HG03103 (cell line): Measurements from ENCODE around the gene IL7R.
"Not testable (repeated sequence)": the region's sequence is repeated elsewhere in the genome, so short reads cannot be mapped to it uniquely, and the experiment has no call there.

ENCODE experiments used
- ATAC-seq: cut with Tn5 transposase; IDR thresholded peaks from one replicate; pipeline ENCODE4 v1.9.1; 2021; ENCODE audit warnings: low read depth; ENCODE audit not compliant: unreplicated experiment

IL7R gene

DNA sequence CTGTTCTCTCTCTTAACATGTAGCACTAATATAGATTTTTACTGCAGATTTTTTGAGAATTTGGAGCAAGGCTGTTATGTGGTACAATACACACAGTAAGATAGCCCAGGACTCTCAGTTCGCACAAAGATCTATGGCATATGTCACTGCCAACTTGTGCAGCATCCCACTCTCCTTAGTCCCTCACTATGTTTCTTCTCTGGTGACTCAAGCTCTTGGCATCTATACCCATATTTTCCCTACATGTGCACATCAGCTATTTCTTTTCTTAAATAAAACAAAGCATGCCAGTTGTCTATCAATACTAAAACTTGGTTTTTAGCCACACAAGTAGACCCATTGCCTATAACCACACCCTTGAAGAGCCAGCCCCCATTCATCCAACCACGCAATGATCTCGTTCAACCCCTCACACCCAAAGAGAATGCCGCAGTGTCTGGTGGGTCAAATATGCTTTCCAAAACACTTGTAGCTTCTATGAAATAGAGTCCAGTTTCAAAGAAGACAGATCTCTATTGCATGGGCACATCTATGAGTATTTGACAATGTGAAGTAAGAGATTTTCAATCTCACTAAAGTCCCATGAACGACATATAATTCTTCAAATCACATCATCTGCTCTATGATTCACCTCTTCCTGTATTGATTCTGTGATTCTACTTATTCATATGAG is 18.2 kb upstream of the IL7R start:
- no peak for ATAC-seq

DNA sequence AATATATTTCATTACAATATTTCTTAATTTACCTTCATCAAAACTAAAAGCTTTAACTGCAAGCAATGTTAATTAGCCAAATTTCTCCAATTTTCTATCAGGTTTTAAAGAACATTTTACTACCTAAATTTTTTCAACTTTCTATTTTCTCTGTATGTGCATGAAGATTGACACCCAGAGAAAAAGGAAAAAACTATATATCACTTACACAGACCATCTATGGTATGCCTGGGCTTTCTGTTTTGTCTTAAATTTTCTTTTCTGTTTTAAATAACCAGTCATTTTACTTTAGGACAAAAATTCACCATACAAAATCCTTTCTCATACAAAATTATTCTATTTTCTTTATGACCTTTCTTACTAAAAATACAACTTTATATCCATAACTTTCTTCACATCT is 13.8 kb upstream of the IL7R start:
- ATAC-seq, result no peak

DNA sequence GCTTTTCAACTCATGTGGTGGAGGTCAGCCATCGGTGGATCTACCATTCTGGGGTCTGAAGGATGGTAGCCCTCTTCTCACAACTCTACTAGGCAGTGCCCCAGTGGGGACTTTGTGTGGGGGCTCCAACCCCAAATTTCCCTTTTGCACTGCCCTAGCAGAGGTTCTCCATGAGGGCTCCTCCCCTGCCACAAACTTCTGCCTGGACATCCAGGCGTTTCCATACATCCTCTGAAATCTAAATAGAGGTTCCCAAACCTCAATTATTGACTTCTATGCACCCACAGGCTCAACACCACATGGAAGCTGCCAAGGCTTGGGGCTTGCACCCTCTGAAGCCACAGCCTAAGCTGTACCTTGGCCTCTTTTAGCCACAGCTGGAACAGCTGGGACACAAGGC is 11.2 kb upstream of the IL7R start:
- not testable (repeated sequence) for ATAC-seq

DNA sequence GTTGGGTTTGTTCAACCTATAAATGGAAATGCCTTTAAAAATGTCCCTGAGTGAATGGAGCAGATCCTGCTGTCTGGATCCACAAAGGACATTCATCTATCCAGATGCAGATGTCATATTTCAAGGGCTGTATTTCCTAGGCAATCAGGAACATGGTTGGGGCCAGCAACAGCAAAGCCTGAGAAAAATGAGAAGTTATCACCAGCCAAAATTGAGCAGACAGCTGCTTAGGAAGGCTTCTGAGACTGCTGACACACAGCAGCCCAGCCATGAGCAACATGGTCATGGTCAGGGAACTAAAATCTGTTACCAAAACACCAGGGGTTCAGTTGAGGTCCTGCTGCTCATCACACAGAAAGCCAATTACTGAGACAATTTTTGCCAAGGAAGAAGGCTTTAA is 9.2 kb upstream of the IL7R start:
- ATAC-seq, result no peak

DNA sequence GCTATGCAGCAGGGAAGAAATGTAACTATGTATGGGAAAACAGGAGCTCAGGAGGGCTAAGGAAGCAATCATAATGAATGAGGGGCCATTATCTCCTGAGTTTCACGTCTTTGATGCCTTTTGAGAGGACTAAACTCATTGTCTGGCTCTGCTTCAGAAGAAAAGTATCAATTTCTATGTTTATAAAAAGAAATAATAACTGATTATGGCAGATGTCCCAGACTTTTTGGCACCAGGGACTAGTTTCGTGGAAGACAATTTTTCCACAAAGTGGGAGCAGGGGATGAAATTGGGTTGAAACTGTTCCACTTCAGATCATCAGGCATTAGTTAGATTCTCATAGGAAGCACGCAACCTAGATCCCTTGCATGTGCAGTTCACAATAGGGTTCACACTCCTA is 8.7 kb upstream of the IL7R start:
- ATAC-seq, result no peak

DNA sequence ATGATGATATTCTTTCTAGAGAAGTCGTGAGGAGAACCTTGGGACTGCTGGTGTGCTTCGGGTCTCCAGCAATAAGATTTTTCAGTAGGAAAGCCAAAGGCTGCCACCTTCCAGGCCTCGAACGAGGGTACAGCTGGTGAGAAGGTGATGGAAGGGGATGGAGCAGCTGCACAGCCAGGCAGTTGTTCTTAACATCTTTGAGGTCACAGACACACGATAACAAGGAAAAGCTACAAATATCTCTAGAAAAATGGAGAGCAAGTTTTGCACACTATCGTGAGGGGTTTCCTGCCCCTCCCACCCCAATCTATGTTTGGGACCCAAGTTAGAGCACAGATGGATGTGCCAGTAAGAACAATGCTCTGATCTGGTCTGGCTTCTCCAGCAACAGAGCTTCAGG is 6.8 kb upstream of the IL7R start:
- ATAC-seq, result no peak

DNA sequence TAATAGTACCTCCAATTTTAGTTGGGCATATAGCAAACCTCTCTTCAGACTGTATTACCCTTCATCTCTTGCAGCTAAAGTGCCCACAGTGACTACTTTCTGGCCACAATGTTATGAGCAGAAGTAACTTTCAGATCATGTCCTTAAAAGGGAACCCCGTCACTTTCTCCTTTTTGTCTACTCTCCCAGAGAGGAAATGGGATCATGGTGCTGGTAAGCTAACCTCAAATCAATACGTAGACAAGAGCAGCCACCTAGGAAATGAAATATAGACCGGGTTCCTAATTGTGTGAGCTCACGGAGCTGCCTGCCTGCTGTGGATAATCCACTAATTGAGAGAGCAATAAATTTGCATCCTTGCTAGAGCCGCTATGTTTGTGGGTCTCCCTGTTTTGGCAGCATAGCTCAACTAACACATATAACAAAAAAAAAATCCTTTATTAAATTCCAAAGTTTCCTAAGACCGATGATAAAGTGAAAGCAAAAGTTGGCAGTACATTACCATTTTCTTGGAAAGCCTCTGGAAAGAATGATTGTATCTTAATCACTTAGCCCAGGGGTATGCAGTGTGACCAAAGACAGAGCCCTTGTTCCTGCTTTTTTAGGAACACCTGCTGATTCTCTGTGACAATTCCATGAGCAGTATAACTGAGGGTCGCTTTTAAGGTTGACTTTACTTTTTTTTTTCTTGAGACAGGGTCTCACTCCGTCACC is 5.6 kb upstream of the IL7R start:
- no peak for ATAC-seq

DNA sequence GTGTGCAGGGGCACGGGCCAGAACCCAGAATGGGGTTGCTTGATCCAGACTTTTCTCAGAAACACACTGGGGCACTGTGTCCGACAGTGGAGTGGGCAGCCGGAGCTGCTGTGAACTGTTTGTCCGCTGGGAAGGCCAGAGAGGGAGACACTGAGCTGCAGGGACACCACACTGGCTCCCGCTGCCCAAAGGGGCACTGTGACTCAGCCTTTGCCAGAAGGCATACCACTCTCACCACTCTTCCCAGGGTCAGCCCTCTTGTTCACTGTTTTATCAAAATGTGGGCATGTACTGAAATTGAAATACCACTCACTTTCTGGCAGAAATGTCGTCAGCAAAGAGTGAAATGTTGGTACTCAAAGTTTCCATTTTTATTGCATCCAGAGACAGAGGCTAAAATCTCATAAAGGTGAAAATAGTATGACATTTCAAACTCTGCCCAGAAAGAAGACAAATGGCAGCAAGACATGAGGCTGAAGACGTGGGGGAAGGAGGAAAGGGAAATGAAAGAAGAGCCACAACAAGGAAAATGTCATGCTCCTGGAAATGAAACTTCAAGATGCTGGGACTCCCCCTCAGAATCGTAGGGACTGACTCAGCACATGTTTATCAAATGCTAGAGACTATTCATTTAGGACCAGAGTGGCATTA is 4.5 kb upstream of the IL7R start:
- no peak for ATAC-seq

DNA sequence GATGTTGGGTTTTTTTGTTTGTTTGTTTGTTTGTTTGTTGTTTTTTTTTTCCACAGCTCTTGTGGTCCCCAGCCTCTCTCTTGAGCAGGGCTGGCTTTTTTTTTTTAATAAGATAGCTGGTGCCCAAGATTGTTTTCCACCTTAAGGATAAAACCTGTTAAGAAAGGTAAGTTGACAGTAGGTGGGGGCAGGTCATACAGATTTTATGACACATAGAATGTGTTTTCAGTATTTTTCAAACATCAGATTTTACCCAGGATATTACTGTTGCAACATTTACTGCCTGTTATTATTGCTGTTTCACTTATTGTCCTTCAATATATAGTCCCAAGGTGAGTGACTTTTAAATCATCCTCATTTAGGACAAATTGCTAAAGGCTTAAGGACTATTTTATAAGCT is 3.9 kb upstream of the IL7R start:
- no peak for ATAC-seq

DNA sequence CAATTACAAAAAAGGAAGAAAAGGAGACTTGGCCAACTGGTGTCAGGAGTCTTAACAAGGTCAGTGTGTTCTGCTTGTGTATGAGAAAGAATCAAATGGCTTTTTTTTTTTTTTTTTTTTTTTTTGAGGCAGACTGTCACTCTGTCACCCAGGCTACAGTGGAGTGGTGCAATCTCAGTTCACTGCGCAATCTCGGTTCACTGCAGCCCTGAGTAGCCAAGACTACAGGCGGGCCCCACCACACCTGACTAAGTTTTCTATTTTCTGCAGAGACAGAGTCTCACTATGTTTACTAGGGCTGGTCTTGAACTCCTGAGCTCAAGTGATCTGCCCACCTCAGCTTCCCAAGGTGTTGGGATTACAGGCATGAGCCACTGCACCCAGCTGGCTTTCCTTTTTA is 3.1 kb upstream of the IL7R start:
- no peak for ATAC-seq

DNA sequence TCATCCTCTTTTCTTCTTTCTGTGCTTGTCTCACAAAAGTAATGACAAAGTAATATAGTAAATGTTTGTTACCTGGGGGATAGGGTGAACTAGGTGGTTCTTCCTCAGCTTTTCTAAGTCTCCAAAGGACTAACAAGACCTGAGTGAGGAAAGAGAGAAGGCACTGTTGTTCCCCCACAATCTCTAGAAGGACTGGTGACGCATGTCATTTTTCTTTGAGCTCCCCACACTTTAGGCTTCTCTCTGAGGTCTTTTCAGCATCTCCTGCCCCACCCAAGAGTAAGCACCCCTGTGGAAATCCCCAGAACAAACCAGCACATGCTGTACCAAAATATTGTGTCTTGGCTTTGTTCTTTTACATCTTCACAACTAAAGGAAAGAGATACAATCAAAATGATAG is 2.4 kb upstream of the IL7R start:
- ATAC-seq, result no peak

DNA sequence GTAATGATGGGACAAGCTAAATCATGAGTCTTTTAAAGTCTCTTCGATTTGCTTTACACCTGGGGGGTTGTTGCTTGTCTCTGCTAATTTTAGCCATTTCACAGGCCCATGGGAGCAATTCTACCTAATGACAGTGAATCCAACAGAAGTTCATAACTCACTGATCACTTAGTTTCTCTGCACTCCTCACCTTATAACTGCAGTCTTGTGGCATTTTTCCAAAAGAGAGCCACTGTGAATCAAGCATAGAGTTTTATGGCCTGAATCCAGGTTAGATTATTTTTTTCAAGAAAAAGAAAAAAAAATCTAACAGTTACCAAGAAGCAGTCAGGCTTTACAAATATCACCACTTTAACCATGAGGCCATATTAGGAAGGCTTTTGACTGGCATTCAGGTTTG is 1.5 kb upstream of the IL7R start:
- no peak for ATAC-seq

DNA sequence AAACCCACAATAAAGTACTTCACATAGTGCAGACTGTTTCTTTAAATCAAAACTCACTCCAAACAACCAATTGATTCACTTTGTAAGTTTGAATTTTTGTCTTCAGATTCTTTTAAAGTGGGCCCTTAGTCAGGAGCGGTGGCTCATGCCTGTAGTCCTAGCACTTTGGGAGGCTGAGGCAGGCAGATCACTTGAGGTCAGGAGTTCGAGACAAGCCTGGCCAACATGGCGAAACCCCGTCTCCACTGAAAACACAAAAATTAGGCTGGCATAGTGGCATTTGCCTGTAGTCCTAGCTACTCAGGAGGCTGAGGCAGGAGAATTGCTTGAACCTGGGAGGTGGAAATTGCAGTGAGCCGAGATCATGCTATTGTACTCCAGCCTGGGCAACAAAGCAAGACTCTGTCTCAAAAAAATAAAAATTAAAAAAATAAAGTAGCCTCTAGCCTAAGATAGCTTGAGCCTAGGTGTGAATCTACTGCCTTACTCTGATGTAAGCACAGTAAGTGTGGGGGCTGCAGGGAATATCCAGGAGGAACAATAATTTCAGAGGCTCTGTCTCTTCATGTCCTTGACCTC is 416 bp upstream of the IL7R start:
- not testable (repeated sequence) for ATAC-seq

DNA sequence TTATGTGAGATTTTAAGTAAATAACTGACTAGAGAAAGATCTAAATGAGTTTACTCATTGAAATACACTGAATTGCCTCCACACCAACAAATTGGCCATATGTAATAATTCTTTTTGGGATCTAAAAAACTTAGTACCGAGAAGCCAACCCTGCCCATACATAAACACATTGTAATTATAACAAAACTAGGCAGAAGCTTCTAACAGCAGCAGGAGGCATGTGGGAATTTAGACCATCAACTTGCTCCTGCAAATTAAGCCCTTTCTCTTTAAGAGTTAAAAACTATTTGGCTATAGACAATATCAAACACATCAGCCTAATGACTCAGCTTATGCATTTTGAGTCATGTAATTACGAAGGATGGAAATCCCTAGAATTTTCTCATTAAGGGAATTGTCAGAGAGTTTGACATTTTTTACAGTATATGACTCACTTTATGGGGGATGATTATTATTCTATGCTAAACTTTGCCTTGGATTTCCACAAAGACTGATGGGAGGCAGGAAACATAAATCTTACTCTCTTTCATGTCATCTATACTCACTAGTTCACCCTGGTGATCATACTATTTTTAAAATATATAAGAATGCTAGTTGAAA is 1.0 kb downstream of the IL7R start:
- no peak for ATAC-seq

DNA sequence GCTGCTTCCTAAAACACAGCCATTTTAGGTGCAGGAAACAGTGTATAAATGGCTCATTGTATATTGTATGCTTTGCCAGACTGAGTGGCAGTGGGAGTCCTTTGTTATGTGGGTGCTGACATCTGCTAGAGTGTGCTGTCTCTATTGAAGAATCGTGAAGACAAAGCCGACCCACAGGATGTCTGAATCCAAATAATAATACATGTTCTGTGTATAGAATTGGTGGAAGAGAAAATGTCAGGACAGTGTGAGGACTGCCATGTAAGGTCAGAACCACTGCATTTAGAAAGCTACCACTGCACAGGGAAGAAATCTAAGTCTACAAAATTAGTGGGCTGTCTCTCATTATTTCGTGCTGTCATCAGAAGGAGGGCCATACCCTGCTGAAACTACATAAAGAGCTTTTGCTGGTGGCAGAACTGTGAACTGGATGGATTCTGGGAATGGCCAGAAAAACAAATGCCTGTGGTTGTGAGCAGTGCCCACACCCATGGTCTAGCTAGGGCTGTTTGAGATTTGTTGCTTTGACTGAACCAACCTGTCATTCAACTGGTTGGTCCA is 2.5 kb downstream of the IL7R start:
- ATAC-seq, result no peak

DNA sequence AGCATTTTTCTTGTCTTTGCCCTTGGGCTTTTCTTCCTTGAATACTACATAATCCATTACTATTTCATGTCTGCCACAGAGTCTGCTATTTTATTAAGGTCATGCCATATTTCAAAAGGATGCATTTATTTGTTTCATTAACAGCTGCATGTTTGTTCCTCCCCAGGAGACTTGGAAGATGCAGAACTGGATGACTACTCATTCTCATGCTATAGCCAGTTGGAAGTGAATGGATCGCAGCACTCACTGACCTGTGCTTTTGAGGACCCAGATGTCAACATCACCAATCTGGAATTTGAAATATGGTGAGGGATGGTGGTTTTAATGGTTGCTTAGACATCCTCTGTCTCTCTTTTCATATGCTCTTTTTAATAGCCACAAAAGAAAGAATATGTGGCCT is 4.0 kb downstream of the IL7R start:
- no peak for ATAC-seq

DNA sequence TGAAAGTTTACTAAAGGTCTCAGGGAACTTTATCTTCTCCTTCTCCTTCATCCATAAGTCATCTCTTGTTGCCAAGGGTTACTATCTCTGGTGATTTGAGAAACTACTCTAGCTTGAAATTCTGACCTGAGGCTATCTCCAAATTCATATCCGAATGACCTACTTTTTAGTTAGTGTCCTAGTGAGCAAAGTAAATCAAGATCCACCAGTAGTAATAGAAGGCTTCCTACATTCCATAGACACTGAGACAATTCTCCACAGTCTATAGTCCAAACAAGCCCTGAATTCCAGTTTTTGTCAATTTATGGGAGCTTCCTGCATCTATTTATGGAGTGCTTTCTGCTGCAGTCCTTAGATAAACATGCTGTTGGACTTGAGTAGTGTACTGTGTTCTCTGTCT is 5.0 kb downstream of the IL7R start:
- no peak for ATAC-seq

DNA sequence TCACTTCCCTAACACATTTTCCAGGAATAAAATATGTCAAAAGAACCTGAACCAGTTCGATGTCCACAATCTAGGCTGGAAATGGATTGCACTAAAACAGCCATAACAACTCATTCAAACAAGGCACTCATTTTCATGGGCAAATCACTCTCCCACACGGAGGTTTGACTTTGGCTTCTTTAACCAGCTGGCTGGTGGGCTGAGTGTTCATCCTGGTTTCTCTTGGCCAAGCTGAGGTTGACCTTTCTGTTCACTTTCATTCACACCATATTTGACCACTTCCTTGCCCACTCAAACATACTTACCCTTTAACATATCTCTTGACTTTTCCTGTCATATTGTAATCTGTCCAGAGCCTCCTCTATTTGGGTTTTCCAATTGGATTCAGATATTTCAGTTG is 5.4 kb downstream of the IL7R start:
- no peak for ATAC-seq

DNA sequence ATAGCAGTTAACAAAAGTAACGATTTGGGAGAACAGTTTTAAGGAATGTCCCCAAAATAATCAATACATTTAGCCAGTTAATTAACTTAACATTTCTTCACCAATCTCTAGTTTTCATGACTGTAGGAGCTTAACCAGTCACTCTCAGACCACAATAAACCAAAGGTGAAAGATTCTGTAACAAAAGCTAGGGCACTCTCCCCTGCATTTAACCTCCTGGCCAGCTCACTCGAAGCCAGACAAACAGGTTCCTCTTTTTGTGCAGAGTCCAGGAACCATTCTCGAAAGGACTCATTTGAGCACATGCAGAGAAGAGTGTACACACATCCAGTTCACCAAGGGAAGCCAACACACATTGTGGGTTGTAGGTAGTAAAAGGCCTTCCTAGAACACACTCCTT is 6.5 kb downstream of the IL7R start:
- peak; percentile 58 for ATAC-seq

DNA sequence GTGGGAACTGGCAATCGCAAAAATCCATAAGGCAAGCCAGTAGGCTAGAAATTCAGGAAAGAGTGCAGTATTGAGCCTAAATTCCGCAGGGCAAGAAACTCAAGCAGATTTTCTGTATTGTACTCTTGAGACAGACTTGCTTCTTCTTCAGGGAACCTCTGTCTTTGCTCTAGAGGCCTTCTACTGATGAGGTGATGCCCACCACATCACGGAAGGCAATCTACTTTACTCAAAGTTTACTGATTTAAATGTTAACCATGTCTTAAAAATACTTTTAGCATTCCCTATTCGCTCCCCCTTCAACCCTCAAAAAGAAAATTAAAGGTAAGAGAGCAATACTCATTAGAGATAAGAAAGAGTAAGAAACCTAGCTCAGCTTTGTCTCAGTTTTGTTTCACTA is 11.3 kb downstream of the IL7R start:
- no peak for ATAC-seq

DNA sequence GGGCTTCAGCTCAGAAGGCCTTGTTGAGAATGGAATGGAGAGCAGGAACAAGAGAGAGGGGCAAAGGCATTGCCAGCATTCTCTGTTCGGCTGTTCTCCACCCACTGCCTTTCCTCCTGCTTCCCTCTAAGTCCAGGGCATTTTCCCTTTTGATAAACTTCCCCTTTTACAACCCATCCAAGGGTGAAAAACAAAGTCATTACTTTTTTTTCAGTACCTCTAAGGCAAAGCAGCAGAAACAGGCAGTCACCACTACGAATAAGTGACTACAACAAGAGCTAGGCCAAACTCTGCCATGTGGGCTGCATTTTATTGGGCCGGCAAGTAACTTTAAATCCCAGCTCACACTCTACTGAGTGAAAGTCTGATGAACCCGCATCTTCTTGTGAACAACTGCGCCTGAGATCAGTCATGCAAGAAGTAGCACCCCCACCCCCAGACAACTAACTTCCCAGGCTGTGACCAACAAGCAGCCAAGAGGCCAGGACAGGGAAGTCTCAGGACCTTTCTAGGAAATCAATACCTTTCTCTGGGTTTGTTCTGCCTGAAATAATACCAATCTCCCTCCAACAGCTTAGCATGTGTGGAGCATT is 13.1 kb downstream of the IL7R start:
- ATAC-seq, result no peak
